B cell (primary cell): ENCODE data around the gene DNAH2.

Source experiments
- EZH2 ChIP-seq: IDR thresholded peaks from 2 replicates; pipeline ENCODE4 v1.6.1; 2012; ENCODE audit warnings: borderline replicate concordance, low read depth, mild to moderate bottlenecking, moderate library complexity, low read length; ENCODE audit not compliant: insufficient read depth, poor library complexity, severe bottlenecking
- TF ChIP-seq, protein P1 (sequence below): fragments of 200-600 bp; IDR thresholded peaks from one replicate; pipeline ENCODE4 v1.8.0; 2022; ENCODE audit warnings: antibody characterized with exemption, mild to moderate bottlenecking

- TF ChIP-seq, protein P1, sequence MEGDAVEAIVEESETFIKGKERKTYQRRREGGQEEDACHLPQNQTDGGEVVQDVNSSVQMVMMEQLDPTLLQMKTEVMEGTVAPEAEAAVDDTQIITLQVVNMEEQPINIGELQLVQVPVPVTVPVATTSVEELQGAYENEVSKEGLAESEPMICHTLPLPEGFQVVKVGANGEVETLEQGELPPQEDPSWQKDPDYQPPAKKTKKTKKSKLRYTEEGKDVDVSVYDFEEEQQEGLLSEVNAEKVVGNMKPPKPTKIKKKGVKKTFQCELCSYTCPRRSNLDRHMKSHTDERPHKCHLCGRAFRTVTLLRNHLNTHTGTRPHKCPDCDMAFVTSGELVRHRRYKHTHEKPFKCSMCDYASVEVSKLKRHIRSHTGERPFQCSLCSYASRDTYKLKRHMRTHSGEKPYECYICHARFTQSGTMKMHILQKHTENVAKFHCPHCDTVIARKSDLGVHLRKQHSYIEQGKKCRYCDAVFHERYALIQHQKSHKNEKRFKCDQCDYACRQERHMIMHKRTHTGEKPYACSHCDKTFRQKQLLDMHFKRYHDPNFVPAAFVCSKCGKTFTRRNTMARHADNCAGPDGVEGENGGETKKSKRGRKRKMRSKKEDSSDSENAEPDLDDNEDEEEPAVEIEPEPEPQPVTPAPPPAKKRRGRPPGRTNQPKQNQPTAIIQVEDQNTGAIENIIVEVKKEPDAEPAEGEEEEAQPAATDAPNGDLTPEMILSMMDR, result no peak
- no peak for TF ChIP-seq EZH2
Measured at GRCh38 chr17:7816926-7817642, 99.5 kb downstream of the DNAH2 start.
